Stimulated activated CD4-positive, alpha-beta T cell treated with anti-CD3 and anti-CD28 coated beads, Interleukin-1b, Interleukin-23, amount 100 ng/mL, for 48 hours (primary cell): ENCODE data around the gene HDAC2.
"Not testable (repeated sequence)": the region's sequence is repeated elsewhere in the genome, so short reads cannot be mapped to it uniquely, and the experiment has no call there.

ENCODE experiments used
- DNase-seq: peaks from one replicate; pipeline ENCODE4 v3.0.0-alpha.2; 2020

Gene HDAC2

DNA sequence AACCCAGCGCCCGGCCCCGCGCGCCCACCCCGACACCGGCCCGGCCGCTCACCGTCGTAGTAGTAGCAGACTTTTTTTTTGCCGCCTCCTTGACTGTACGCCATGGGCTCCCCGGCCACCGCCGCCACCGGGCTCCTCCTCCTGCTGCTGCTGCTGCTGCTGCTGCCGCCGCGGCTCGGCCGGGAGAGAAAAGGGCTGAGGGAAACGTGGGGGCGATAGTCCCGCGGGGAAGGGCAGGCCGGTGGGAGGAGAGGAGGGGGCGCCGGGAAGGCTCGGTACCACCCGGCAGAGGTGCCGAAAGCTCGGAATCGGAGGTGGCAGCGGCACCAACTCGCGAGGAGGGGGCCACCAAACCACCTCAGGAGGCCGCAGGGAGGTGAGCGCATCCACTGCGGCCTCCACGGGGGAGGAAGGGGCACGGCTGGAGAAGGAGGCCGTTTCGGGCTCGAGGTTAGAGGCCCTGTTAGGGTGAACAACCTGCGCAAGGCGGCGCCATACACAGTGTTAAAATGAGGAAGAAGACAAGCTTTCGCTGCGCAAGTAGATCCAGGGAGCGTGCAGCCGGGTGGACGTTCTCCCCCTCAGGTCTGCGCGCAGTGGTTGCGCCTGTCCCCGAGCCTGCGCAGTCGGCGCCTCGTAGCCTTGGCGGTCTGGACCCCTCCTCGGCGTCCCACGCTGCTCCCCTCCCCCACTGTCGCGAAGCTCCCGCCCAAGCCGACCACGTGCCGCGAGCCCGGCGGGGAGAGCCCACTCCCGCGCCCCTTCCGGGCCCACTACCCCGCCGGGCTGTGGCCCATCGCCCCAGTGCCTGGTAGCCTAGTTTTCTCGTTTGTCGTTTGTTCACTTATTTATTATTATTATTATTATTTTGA is at the start of gene HDAC2:
TSS of gene HDAC2 (minus strand) at position 344 of the 872 bp plus-strand sequence. CDS start at position 104, 240 bp downstream.
- peak; percentile 90 for DNase-seq

DNA sequence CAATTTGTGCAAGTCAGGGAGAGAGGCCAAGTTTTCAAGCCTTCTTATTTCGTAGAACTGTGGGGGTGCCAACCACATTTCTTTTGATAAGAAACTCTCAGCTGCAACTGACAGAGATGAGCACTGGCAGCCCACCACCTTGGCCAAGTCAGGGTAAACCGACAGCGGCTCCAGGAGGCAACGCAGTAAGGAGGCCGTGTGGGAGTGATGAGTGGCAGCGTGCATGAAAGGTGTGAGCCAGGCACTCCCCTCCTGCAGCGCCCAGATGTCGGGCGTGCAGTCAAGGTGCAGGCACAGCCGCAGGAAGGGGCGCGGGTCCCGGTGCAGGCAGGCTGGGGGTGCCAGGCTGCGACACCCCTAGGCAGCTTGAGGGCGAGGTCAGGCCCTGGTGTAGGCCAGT is 49.2 kb upstream of the HDAC2 start:
- DNase-seq = no peak

DNA sequence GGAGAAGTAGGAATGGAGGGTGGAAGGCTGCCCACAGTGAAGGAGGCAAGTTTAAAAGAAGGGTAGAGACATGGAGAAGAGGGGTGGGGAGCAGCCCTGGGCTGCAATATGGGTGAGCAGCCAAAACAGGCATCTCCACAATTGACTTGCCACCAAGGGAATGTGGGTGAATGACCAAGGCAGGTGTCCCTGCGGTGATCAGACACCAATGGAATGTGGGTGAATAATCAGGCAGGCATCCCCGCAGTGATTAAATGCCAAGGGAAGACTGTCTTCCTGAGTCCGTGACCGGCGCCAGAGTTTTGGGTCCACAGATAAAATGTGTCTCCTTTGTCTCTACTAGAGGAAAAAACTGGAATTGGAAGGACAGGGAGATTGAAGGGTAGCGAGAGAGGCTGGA is 46.2 kb upstream of the HDAC2 start:
- DNase-seq = not testable (repeated sequence)

DNA sequence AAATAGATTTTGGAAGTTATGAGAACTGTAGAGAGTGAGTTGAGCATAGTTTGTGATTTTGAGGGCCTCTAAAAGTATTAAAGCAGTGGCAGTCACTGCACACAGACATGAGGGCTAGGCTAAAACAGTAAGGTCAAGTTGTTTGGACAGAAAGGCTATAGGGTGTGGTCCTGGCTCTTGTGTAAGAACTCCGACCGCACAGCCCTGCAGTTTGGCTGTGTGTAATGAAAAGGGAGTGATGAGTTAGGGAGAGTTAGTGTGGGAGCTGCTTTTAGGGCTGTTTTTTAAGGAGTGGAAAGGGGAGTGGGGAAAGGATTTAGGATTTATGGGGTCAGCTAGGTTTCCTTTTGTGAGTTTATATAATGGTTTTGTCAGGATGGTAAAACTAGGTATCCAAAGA is 43.2 kb upstream of the HDAC2 start:
- not testable (repeated sequence) for DNase-seq

DNA sequence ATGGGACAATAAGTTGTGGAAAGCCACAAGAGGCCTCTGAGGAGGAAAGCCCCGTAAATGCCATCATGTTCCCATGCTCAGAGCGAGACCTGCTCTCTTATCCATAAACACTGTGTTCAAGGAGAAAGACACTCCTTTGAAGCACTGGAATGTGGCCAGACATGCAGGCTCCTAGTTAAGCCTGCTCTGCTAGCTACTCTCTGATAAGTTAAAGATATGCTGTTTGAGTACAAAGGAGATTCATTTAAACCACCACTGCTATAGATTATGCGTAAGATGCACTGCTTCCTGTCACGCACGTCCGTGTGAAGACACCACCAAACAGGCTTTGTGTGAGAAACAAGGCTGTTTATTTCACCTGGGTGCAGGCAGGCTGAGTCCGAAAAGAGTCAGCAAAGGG is 40.5 kb upstream of the HDAC2 start:
- not testable (repeated sequence) for DNase-seq

DNA sequence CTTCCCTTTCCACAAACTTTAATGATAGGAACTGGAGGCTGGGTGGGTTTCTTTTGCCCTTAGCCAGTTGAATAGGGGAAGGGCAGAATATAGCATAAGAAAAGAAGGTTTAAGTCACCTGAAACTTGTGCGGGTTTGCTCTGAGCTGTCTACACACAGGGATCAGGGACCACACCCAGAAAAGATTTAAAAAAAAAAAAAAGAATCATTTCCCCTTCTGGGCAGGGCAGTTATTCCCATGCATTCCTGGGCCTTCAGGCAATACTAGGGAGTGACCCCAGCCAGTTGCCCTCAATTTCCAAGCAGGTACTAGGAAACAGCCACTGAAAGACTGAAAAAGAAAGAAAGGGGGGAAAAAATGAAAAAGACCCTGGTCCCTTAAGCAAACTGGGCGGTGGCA is 39.6 kb upstream of the HDAC2 start:
- no peak for DNase-seq

DNA sequence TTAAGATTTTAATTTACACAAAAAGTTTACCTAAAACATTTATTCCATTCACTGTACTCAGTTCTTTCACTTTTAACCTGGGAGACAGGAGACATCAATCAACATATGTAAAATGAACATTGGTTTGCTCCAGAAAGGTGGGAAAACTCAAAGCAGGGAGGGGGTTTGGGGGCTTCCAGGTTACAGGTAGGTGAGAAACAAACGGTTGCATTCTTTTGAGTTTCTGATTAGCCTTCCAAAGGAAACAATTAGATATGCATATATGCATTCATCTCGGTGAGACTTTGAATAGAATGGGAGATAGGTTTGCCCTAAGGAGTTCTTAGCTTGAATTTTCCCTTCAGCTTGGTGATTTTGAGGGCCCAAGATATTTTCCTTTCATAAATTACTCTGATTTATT is 38.2 kb upstream of the HDAC2 start:
- DNase-seq = no peak

DNA sequence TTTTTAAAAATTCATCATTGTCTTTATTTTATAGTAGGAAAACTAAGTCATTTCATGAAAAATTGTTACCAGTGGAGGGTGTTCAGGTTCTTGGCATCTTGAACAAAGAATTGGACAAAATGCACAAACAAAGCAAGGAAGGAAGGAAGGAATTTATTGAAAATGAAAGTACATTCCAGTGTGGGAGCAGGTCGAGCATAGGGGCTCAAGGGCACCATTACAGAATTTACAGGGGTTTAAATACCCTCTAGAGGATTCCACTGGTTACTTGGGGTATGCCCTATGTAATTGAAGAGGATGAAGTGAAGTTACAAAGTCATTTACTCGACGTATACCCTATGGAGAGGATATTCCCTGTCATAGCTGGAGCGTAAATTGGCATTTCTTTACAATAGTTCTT is 37.4 kb upstream of the HDAC2 start:
- DNase-seq = no peak

DNA sequence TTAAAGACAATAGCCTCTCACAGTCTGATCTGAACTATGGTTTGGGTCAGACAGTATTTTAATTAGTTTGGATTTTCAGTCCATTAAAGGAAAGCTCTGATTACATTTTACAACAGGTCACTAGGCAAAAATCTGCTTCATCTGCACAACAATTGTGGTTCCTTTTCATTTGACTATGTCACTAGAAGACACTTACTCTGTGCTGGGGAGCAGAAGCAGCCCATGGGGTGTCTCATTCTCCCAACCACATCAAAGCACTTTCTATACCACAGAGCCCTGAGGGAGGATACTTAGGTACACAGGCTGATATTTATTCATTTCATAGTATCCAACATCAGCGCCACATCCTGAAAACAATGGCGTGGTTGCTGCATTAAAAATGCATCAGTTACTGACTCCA is 36.6 kb upstream of the HDAC2 start:
- DNase-seq = peak; percentile 10

DNA sequence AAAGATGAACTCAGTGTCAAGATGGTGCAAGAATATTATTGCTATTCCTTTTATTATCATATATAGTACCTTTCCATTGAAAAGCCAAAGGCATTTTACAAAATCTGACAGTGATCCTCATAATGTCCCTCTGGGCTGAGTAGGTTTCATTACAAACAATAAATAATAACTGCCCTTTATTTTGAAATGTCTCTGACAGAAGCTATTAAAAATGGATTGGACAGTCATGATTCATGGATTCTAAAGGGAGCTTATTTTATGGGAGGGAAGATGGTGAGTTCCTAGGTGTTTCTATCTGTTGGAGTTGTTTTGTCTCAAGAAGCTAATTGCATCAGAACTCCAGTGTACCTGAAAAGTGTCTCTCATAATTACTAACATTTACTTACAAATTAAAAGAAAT is 30.4 kb upstream of the HDAC2 start:
- no peak for DNase-seq

DNA sequence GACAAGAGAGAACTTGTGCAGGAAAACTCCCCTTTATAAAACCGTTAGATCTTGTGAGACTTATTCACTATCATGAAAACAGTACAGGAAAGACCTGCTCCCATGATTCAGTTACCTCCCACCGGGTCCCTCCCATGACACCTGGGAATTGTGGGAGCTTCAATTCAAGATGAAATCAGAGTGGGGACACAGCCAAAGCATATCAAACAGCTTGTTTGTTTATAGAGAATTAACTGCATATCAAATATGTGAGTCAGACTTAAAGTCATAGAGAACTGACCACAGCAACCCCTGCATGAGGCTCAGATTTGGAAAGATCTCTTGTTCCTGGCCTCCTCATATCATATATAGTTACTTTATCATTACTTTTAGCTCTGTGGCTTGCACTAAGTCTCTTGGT is 29.1 kb upstream of the HDAC2 start:
- DNase-seq = no peak

DNA sequence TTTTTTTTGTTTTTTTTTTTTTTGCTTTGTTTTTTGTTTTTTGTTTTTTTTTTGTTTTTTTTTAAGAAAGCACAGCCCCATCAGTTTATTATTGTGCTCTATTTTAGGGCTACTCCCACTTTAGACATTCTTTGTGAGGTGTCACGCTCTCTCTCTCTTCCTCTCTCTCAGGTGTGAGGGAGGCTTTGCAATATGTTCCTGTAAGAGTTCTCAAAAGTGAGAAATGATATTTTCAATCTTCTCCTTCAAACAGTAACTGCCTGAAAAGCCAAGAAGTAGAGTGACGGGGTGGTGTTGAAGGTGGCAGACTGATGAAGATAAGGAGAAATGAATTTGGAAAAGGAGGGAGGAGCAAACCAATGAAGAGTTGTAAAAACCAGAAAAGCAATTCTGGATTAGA is 28.3 kb upstream of the HDAC2 start:
- DNase-seq = no peak

DNA sequence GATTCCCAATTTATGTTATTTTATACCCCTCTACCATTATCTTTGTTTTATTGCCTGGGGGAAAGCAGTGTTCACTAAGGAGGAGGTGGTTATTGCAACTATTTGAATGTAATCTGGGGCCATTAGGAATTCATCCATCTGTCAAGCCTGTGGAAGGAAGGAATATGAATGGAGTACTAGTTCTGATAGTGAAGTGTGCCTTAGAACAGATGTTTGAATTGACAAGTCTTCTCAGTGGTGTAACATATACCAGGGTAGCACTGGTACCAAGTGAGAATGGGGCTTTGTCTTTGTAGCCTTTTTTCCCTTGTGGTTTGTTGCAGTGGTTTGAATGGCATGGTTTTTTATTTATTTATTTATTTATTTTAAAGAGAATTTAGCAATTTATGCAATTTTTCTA is 27.9 kb upstream of the HDAC2 start:
- no peak for DNase-seq

DNA sequence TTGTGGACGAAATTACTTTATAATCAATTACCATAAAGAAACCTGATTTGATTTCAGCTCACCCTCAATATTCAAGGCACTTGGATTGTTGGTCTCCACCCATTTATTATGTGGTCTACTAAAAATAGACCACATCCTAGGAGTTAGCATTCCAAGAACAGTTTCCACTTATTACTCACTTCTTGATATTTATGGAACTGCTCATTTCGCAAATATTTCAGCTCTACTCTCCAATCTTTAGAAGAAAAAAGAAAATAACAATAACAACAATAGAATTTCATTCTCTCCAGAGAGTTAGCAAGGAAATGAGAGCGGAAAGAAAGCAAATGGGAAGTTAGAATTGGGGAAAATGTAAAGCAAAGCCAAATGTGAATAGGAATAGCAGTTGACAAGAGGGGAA is 26.2 kb upstream of the HDAC2 start:
- DNase-seq = no peak

DNA sequence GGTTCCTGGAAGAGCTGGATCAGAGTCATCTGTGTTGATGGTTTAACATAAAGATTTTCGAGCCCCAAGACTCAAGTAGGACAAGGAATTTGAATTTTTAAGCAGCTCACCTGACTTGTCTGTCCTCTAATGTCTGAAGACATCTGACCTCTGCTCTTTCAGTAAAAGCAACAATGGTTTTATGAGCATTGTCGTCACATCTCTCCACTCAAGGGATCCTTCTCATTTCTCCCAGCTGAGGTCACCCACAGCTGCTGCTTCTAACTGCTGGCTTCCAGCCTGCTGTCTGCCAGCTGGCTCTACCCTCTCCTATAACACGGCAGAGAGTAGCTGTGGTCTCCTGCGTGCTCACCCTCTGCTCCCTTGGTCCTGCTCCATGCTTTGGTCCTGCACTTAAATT is 24.7 kb upstream of the HDAC2 start:
- DNase-seq = no peak

DNA sequence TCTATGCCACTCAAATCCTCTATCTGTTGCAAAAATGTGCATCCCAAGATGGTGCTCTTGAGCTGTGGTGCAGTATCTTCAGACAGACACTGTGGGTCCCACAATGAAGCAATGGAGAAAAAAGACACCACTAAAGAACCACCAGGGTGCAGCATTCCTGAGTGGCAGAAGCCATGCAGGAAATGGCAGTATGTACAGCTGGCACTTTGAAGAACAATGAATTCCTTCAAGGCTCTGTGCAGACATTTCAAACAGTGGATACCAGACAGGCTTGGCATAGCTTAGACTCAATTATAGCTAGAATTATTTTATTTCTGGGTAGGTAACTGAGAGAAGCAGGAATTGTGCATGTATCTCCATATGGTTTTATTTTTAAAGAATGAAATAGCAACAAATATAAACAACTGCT is 24.0 kb upstream of the HDAC2 start:
- peak; percentile 13 for DNase-seq

DNA sequence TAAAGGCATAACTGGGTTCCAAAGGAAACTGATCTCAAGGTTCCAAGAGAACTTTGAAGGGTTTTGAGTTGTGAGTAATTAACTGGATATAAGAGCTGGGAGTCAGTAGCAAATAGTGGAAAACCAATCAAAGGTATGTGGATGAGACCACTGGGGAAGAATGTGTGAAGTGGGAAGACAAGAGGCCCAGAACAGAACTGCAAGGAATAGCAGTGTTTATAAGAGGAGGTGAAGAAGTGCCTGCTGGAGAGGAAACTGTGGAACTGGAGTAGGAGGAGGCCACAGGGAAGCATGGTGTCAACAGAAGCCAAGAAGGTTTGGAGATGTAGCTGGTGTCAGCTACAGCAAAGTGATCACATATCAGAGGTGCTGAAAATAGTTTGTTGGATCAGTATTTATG is 18.7 kb upstream of the HDAC2 start:
- no peak for DNase-seq

DNA sequence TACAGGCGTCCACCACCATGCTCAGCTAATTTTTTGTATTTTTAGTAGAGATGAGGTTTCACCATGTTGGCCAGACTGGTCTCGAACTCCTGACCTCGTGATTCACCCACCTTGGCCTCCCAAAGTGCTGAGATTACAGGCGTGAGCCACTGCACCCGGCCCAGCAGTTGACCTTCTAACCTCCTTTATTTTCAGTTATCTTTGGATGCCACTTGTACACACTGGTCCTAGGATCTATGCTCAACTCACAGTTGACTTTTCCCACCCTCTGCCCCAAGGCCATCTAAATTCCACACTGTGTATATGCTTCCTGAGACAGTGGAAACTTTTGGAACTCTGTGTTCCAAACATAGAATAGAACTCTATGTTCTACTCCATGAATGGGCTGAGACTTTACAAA is 11.7 kb upstream of the HDAC2 start:
- not testable (repeated sequence) for DNase-seq

DNA sequence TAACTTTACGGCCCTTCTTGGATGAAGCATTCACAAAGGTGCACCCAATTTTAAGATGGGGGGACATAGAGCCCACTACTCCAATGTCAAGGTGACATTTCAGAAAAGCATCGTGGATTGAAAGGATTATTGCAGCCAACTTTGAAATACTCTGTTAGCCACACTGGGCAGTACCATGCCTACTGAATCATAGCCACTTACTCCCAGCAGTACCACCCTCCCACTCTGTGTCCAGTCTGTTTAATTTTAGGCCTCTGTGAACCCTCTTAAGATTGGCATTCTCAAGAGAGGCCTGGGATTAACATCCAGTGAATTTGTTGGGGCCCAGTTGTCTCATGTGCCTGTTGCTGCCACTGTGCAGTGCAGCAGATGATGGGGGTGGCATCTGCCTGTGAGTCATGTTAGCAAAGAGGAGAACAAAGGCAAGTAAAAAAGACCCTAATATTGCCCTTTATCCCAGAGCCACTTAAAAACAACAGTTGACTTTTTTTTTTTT is 11.2 kb upstream of the HDAC2 start:
- DNase-seq = no peak

DNA sequence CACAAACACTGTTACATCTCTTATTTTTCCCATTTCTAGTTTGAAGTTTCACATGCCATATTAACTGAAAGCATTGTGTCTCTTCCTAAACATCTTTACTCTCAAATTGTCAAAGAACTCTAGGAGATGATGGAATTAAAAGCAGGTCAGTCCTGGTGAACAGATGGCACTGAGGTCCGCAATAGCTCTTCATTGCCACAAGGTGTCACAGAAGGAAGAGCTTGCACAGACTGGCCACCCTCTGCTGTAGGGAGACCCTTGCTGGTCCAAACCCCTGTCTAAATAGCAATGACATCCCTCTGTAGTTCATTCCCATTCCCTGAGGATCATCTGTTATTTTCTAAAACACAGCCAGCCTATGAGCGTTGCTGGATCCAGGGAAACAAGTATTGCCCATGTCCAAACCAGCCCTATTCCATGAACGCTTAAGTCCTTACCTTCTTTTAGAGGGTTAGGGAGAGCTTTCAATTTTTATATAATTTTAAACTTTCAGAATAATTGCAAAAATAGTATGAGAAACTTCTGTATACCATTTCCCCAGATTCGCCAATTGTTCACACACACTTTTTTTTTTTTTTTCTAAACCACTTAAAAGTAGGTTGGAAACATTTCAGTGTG is 10.1 kb upstream of the HDAC2 start:
- no peak for DNase-seq

DNA sequence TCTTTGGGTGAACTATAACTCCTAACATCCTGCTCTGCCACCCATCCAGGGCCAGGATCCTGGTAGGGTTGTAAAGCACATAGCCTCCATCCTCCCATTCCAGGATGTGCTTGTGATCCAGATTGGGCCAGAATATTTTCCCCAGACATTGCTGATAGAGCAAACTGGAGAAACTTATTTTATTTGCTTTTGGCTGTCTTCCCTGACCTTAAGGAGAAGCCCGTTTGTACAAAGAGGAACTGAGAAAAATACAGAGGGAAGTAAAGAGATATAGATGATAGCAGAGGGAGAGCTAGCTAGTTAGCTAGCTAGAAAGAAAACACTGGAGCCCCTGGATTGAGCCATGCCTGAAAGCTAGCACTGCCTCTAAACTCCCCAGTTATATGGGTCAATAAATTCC is 9.0 kb upstream of the HDAC2 start:
- DNase-seq = no peak

DNA sequence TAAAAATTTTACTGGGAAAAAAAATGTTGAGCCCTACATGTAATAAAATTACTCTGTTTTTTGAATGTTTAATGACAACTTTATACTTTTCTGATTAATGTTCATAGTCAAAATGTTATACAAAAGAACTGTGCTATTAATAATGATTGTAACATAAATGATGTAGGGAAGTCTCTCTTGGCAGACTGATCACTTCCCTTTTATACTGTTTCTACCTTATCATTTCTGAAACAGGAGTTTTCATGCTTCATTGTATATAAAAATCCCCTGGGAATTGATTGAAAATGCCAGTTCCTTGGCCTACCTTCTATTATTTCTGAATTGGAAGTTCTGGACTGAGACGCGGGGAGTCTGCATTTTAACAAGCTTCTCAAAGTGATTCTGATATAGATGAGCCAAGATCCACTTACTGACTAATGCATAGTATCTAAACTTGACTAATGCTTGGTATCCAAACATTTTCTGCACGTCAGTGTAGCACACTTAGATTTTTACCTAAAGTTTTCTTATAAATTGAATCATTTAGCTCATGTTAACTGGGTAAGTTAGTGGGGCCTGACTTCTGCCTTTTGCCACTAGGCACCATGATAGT is 7.2 kb upstream of the HDAC2 start:
- DNase-seq = no peak

DNA sequence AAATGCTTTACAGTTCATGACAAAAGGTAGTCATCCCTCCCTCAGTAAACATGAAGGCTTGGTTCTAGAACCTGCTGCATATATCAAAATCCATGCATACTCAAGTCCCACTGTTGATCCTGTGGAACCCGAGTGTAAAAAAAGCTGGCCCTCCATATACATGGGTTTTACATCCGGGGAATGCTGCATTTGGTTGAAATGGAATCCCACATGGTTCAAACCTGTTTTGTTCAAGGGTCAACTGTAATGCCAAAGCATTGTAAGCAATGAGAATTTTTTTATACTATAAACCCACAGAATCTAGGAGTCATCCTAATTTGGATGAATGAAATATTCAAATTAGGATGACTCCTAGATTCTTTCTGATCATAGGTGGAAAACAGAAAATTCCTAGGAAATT is 5.9 kb upstream of the HDAC2 start:
- DNase-seq = no peak

DNA sequence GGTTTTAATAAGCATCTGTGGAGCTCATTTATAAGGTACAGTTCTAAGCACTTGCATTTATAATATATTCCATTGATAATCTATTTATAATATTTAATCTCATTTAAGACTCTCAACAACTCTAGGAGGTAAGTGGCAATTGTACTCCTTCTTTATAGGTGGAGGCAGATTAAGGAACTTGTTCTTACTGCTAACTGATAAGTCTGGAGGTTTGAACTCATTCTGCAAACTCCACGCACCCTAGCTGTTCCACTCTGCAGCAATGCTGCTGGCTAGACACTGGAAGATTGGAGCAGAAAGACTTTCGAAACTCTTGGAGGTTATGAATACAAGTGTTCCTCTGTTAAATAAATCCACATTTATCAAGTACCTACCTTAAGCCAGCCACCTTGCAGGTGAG is 793 bp upstream of the HDAC2 start:
- no peak for DNase-seq
